GM12892 (cell line): ENCODE results near the gene UNC5C.

ENCODE experiments used
- POLR2A ChIP-seq: IDR thresholded peaks from 2 replicates; pipeline ENCODE4 v1.6.1; 2011; ENCODE audit warnings: low read depth, low read length, control low read depth
- POLR2AphosphoS5 ChIP-seq: IDR thresholded peaks from 2 replicates; pipeline ENCODE4 v1.6.1; 2011; ENCODE audit warnings: low read depth, low read length, control low read depth

DNA sequence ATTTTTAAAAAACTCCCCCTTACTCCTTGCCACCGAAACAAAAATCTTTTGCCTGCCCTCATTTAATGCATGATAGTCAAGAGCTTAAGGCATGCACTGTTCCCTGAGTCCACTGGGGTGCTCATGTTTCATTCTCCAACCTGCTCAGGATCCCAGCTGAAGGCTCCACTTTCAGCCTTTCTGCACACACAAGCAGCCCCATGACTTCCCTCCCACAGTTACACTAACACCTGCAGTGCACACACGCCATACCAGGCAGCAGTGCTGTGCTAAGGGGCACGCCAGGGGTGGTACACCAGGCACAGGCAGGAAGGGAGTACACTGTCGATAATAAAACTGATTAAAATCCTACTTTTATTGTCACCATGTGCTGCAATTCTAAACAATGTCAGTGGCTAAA is 405.8 kb downstream of the UNC5C start:
- no peak for TF ChIP-seq POLR2A
- no peak for TF ChIP-seq POLR2AphosphoS5
